HG03064 (cell line): Measurements from ENCODE around the gene TESK2.
"Not testable (repeated sequence)": the region's sequence is repeated elsewhere in the genome, so short reads cannot be mapped to it uniquely, and the experiment has no call there.

ENCODE experiments used
- ATAC-seq: cut with Tn5 transposase; IDR thresholded peaks from one replicate; pipeline ENCODE4 v1.9.1; 2021; ENCODE audit warnings: low read depth; ENCODE audit not compliant: unreplicated experiment

TESK2 gene

GRCh38 chr1:45423906-45424678 lies 66.9 kb downstream of the TESK2 start:
- ATAC-seq = no peak

DNA sequence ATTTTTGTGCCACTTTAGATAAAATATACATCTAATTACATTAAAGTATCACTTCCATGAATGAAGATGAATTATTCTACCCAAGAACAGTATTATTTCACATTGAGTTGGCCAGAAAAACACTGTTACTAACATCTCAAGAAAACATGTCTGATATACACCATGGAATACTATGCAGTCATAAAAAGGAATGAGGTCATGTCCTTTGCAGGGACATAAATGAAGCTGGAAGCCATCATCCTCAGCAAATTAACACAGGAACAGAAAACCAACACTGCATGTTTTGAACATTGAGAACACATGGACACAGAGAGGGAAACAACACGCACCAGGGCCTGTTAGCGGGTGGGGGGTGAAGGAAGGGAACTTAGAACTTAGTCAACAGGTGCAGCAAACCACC lies 69.0 kb downstream of the TESK2 start:
- no peak for ATAC-seq

GRCh38 chr1:45414746-45415145 lies 76.2 kb downstream of the TESK2 start:
- no peak for ATAC-seq

GRCh38 chr1:45412899-45413298 lies 78.1 kb downstream of the TESK2 start:
- ATAC-seq = no peak

- ATAC-seq = no peak
Observed at GRCh38 chr1:45411510-45411899, 79.5 kb downstream of the TESK2 start.

GRCh38 chr1:45410850-45411509 lies 80.0 kb downstream of the TESK2 start:
- no peak for ATAC-seq

DNA sequence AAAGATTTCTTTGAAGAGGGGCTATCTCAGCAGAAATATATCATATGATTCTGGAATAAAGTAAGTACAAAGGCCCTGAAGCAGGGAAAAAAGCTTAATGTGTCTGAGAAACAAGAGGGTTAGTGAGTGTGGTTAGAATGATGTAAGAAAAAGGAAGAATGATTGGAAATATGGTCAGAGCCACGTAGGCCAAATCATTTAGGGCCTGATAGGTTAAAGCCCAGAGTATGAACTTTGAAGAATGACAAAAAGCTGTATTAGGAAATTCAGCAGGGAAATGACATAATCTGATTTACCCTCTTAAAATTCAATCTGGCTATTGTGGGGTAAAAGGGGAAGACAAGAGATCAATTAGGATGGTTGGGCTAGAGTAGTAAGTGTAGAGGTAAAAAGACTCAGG lies 81.7 kb downstream of the TESK2 start:
- no peak for ATAC-seq

DNA sequence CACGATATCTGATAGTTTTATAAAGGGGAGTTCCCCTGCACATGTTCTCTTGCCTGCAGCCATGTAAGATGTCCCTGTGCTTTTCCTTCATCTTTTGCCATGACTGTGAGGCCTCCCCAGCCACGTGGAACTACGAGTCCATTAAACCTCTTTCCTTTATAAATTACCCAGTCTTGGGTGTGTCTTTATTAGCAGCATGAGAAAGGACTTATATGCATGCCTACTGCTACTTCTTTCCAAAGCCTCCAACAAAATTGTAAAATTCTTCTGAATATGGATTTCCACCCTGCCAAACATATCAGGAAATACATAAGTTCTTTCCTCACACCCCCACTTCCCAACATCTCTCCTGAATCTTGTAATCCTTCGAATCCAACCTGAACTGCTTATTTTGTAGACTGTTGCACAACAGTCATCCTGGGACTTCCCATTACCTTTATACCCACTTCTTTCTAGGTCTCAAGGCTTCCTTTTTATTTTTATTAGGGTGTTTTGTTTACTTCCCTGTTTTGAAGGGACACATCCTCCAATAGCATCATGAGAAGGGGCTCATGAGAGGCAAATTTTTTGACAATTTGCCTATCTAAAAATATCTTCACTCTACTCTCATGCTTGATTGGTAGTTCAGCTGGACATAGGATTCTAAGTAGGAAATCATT lies 83.2 kb downstream of the TESK2 start:
- ATAC-seq = no peak

- no peak for ATAC-seq
Observed at GRCh38 chr1:45405636-45406035, 85.3 kb downstream of the TESK2 start.

GRCh38 chr1:45403718-45404117 lies 87.2 kb downstream of the TESK2 start:
- no peak for ATAC-seq

- ATAC-seq = no peak
Observed at GRCh38 chr1:45403298-45403697, 87.7 kb downstream of the TESK2 start.

DNA sequence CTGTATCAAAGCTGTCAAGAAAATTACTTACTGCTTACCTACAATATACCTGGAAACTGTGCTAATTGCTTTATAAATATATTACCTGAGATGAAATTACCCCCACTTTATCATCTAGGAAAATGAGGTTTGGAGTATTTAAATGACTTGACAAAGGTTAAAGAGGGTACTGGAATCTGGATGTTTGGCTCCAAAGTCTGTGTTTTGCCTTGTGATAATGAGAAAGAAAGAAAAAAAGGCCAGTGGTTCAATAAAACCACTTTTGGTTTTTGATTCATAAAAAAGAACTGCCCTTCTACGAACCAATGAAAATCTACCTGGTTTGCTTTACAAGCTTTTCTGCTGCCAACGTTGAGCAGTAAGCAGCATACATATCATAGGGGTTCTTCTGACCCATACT lies 89.4 kb downstream of the TESK2 start:
- ATAC-seq = no peak

- ATAC-seq = no peak
Observed at GRCh38 chr1:45400049-45400448, 90.9 kb downstream of the TESK2 start.

GRCh38 chr1:45397285-45397684 lies 93.7 kb downstream of the TESK2 start:
- no peak for ATAC-seq

- no peak for ATAC-seq
Observed at GRCh38 chr1:45395582-45395981, 95.4 kb downstream of the TESK2 start.

DNA sequence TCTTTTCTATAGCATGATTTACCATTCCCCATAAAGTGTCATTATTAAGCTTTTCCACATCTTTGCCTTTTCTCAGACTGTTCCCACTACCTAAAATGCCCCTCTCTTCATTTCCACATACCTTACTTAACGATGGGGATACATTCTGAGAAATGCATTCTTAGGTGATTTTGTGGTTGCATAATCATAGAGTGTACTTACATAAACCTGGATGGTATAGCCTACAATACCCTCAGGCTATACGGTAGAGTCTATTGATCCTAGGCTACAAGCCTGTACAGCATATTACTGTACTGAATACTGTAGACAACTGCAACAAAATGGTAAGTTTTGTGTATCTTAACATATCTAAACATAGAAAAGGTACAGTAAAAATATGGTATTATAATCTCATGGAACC lies 95.9 kb downstream of the TESK2 start:
- no peak for ATAC-seq

GRCh38 chr1:45394342-45394741 lies 96.6 kb downstream of the TESK2 start:
- ATAC-seq = peak; percentile 60

- ATAC-seq = peak; percentile 82
Observed at GRCh38 chr1:45393718-45394302, 97.2 kb downstream of the TESK2 start.

DNA sequence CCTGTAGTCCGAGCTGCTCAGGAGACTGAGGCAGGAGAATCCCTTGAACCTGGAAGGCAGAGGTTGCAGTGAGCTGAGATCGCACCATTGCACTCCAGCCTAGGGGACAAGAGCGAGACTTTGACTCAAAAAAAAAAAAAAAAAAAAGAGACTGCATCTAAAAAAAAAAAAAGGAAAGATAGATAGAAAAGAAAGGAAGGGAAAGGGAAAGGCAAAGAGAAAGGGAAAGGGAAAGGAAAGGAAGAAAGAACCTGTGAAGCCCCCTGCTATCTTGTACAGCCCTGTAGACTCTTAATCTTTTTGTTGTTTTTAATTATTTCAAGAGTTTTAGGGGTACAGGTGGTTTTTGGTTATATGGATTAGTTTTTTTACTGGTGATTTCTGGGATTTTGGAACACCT lies 104.7 kb downstream of the TESK2 start:
- ATAC-seq = no peak

DNA sequence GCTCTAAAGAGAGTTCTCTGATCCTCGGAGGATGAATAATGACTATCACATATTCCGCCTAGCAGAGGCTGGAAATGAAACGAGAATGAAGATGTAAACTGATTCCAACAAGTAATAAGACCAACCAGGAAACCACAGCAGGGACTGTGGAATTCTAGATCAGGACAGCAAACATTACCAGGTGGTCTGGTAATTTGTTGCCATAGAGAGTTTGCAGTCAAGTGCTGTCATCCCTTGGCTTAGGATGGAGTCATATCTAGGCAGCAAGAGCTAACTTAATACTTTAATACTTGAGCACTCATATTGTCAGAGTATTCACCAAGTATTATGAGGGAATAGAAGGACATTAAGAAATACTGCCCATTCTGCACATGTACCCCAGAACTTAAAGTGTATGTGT lies 105.7 kb downstream of the TESK2 start:
- ATAC-seq = no peak

DNA sequence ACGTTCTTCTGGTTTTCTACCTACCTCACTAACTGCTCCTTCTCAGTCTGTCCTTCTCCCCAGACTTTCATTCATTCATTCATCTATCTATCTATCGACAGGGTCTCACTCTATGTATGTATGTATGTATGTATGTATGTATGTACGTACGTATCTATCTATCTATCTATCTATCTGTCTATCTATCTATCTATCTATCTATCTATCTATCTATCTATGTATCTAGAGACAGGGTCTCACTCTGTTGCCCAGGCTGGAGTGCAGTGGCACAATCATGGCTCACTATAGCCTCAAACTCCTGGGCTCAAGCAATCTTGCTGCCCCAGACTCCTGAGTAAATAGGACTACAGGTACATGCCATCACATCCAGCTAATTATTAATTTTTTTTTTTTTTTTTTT lies 106.8 kb downstream of the TESK2 start:
- not testable (repeated sequence) for ATAC-seq
